NCI-H748 (cell line): Measurements from ENCODE around the gene TAOK3.
A peak's percentile ranks its signal among the peaks of the same experiment; 100 is the strongest.
"Not testable (repeated sequence)": the region's sequence is repeated elsewhere in the genome, so short reads cannot be mapped to it uniquely, and the experiment has no call there.

Experiments
- DNase-seq: peaks from one replicate; lab custom pipeline; 2025; ENCODE audit not compliant: unreplicated experiment; lab: John Stamatoyannopoulos, UW

Gene TAOK3

GRCh38 chr12:118374126-118374725, 1.5 kb upstream of the TAOK3 start:
- DNase-seq: no peak

GRCh38 chr12:118373616-118374015, 909 bp upstream of the TAOK3 start:
- DNase-seq: no peak

- DNase-seq: no peak
These were observed 1.1 kb downstream of the TAOK3 start for GRCh38 chr12:118371321-118372282.

- DNase-seq: no peak
These were observed 2.1 kb downstream of the TAOK3 start for GRCh38 chr12:118370601-118371000.

GRCh38 chr12:118368821-118369220, 3.9 kb downstream of the TAOK3 start:
- no peak for DNase-seq

GRCh38 chr12:118361889-118362288, 10.8 kb downstream of the TAOK3 start:
- no peak for DNase-seq

- DNase-seq: no peak
These were observed 11.7 kb downstream of the TAOK3 start for GRCh38 chr12:118361092-118361404.

GRCh38 chr12:118359541-118359915, 13.2 kb downstream of the TAOK3 start:
- no peak for DNase-seq

GRCh38 chr12:118358612-118359540, 13.8 kb downstream of the TAOK3 start:
- no peak for DNase-seq

- DNase-seq: no peak
These were observed 14.7 kb downstream of the TAOK3 start for GRCh38 chr12:118358008-118358359.

GRCh38 chr12:118357257-118358007, 15.3 kb downstream of the TAOK3 start:
- peak; percentile 12 for DNase-seq

- DNase-seq: no peak
These were observed 15.9 kb downstream of the TAOK3 start for GRCh38 chr12:118356809-118357256.

- DNase-seq: no peak
These were observed 16.9 kb downstream of the TAOK3 start for GRCh38 chr12:118355843-118356242.

GRCh38 chr12:118354903-118355302, 17.8 kb downstream of the TAOK3 start:
- no peak for DNase-seq

- DNase-seq: not testable (repeated sequence)
These were observed 18.2 kb downstream of the TAOK3 start for GRCh38 chr12:118354503-118354902.

GRCh38 chr12:118353721-118354120, 19.0 kb downstream of the TAOK3 start:
- DNase-seq: no peak

- no peak for DNase-seq
These were observed 21.7 kb downstream of the TAOK3 start for GRCh38 chr12:118350908-118351559.

GRCh38 chr12:118347916-118348315, 24.8 kb downstream of the TAOK3 start:
- DNase-seq: no peak

- no peak for DNase-seq
These were observed 25.8 kb downstream of the TAOK3 start for GRCh38 chr12:118346895-118347294.

- DNase-seq: no peak
These were observed 27.4 kb downstream of the TAOK3 start for GRCh38 chr12:118345355-118345754.
